LNCaP clone FGC (cell line): ENCODE measurements around the gene SYNE4.

Experiments
- DNase-seq: peaks from one replicate; pipeline ENCODE4 v3.0.0-alpha.2; 2011; ENCODE audit warnings: low read depth
- H3K4me3 ChIP-seq: 2 replicates; pipeline ENCODE4 v1.5.1; 2011; ENCODE audit warnings: mild to moderate bottlenecking, low read depth, low read length, control low read depth
- TF ChIP-seq, protein P1 (sequence below): IDR thresholded peaks from 2 replicates; pipeline ENCODE4 v1.5.1; 2012; ENCODE audit warnings: mild to moderate bottlenecking; ENCODE audit not compliant: control insufficient read depth, insufficient read depth; ENCODE audit errors: extremely low read depth

The SYNE4 gene

DNA sequence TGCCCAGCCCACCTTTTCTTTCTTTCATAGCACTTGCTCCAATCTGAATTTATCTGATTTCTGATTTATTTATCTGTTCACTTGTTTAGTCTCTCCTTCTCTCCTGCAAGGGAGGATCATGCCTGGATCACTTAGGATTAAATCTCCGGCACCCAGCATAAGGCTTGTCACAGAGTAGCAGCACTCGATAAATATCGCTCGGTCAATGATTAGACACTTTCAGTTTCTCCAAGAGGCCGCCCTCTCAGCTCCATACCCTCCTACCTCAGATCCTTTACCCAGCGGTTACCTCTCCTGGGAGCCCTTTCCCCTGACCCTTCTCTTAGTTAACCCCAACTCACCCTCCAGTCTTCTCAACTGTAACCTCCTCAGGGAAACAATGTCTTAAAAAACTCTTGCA is 22.7 kb upstream of the SYNE4 start:
- no peak for DNase-seq
- no peak overlapping the region for H3K4me3 ChIP-seq
- TF ChIP-seq, protein P1, sequence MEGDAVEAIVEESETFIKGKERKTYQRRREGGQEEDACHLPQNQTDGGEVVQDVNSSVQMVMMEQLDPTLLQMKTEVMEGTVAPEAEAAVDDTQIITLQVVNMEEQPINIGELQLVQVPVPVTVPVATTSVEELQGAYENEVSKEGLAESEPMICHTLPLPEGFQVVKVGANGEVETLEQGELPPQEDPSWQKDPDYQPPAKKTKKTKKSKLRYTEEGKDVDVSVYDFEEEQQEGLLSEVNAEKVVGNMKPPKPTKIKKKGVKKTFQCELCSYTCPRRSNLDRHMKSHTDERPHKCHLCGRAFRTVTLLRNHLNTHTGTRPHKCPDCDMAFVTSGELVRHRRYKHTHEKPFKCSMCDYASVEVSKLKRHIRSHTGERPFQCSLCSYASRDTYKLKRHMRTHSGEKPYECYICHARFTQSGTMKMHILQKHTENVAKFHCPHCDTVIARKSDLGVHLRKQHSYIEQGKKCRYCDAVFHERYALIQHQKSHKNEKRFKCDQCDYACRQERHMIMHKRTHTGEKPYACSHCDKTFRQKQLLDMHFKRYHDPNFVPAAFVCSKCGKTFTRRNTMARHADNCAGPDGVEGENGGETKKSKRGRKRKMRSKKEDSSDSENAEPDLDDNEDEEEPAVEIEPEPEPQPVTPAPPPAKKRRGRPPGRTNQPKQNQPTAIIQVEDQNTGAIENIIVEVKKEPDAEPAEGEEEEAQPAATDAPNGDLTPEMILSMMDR, result no peak

DNA sequence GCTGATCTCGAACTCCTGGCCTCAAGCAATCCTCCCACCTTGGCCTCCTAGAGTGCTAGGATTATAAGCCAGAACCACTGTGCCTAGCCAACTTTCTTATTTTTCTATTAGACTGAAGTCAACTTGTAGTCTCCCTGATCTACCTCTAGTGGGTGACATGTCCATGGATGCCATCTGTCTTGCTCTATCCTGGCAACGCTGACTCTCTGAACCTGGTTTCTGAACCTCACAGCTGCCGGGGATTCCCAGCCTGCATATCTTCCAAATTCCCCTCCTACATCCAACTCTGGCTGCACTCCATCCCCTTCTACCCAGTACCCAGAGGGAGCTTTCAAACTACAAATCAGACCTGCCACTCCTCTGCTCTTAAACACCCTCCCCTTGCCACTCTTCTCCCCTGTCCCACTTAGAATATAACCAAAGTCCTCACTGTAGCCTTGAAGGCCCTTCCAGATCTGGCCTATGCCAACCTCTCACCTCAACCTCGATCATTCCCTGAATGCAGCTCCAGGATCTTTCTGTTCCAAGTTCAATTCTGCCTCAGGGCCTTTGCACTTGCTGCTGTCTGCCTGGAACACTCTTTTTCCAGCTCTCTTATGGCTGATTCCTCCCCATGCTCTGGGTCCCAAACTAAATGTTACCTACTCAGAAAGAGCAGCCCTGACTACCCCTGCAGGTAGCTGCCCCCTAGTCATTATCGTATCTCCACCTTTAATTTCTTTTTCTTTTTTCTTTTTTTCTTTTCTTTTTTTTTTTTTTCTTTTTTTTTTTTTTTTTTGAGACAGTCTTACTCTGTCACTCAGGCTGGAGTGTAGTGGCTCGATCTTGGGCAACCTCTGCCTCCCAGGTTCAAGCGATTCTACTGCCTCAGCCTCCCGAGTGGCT is 21.9 kb upstream of the SYNE4 start:
- H3K4me3 ChIP-seq, result no peak overlapping the region
- no peak for DNase-seq

DNA sequence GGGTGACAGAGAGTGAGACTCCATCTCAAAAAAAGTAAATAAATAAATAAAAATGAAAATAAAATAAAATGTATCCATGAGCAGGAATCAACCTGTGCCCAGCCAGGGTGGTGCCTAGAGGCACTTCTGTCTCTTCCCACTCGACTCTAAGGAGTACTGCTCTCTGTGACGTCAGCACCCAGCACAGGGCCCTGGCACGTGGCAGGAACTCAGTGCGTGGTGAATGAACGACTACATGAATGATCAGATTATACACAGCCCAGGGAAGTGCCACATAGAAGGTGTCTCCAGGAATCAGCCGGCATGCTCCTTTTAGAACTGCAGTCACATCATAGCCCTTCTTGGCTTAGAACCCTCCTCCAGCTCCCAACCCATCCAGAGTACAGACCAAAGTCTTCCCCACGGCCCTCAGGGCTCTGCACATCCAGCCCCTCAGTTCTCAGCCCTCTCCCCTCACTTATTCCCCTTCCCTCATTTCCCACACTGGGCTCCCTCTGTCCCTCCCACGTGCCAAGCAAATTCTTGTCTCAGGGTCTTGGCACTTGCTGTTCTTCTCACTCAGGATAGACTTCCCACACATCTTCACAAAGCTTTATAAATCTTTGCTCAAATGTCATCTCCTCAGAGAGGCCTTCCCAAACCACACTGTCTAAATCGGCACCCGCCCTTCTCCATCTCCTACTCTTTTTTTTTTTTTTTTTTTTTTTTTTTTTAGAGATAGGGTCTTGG is 19.9 kb upstream of the SYNE4 start:
- no peak overlapping the region for H3K4me3 ChIP-seq
- no peak for DNase-seq
- TF ChIP-seq, protein P1, result no peak

More for the DNA sequence above, 21.9 kb upstream of the SYNE4 start:
- TF ChIP-seq, protein P1, result no peak

DNA sequence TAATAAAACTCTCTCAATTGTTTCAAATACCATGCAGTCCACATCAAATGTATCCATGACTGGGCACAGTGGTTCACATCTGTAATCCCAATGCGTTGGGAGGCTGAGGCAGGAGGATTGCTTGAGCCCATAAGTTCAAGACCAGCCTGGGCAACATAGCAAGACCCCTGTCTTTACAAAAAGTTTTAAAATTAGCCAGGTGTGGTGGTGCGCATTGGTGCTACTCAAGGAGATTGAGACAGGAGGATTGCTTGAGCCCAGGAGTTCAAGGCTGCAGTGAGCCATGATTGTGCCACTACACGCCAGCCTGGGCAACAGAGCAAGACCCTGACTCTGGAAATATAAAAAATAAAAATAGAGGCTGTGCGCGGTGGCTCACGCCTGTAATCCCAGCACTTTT is 19.1 kb upstream of the SYNE4 start:
- H3K4me3 ChIP-seq, result no peak overlapping the region
- TF ChIP-seq, protein P1, result no peak
- DNase-seq, result no peak

DNA sequence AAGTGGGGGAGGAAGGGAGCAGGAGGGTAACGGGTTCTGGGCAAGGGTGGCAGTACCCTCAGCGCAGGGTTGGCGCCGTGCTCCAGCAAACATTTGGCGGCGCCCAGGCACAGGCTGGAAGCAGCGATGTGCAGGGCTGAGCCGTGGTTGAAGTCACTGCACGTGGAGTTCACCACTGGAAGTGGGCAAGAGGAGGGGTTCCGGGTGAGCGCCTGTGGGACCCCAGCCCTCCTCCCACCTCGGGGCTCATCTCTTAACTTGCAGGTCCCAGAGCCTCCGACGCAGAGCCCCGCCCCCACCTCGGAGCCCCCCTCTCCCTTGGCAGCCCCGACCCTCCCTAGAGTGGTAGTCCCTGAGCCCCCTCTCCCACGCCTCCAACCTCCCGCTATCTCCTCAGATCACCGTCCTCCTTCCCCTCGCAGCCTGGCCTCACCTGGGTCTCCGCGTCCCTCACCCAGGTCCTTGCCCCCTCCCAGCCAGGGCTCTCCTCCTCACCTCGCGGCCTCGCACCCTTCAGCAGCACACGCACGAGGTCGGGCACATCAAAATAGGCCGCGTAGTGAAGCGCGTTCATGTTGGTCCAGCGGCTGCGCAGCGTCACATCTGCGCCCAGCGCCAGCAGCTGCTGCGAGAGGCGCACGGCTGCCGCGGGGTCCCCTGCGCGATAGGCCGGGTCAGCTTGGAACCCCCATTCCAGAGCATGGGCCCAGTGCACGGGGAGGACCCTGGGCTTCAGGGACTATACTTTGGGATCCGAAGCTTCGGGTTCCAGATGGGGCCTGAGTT is 17.7 kb upstream of the SYNE4 start:
- DNase-seq, result no peak
- TF ChIP-seq, protein P1, result no peak
- no peak overlapping the region for H3K4me3 ChIP-seq

DNA sequence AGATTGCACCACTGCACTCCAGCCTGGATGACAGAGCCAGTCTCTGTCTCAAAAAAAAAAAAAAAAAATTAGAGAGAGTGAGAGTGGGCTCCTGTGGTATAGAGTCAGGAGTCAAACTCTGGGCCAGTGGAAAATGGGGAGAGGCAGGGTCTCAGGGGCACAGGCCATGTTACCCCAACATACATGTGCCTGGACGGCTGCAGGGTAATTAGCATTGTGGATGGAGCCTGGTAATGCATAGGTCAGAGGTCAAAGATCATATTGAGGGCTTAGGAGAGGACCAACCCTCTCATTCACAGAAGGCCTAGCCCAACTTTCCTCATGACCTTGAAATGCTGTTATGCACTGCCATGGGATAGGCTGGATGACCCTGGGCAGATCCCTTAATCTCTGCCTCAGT is 16.9 kb upstream of the SYNE4 start:
- H3K4me3 ChIP-seq, result no peak overlapping the region
- TF ChIP-seq, protein P1, result no peak
- DNase-seq, result no peak
